Pancreas (tissue), 10 donors: Measurements from ENCODE around the gene TEX101. TPM values are rescaled to one million over a fixed set of nuclear protein-coding genes. Genes with fewer than 3 reads are reported as not detected.
A peak's percentile ranks its signal among the peaks of the same experiment; 100 is the strongest.

Source experiments
- ATAC-seq, 4 donors: fragments of 200-7000 bp; cut with Tn5 transposase; one replicate each; pipeline versions ENCODE4 v1.8.0 to v1.9.1; 2020; ENCODE audit warnings: mild to moderate bottlenecking in 4 of 4, moderate library complexity in 4 of 4
- DNase-seq, 6 donors: peaks; one replicate each; pipeline ENCODE4 v3.0.0-alpha.2; 2020
- FAIRE-seq: peaks from 2 replicates; lab custom pipeline; 2012; peaks lifted over from hg19 to GRCh38; lab: Jason Lieb, UNC
- H3K27ac ChIP-seq, 4 donors: fragments of 200-600 bp; sonication (generic); 1 replicate in 3 of 4; 2 replicates in 1 of 4; pipeline versions ENCODE4 v1.5.0 to v1.8.0; 2020
- H3K27me3 ChIP-seq, 4 donors: fragments of 200-600 bp; one replicate each; pipeline ENCODE4 v1.8.0; 2021
- H3K36me3 ChIP-seq, 3 donors: fragments of 200-600 bp; sonication (generic) in 1 of 3; one replicate each; pipeline versions ENCODE4 v1.5.0 to v1.8.0; 2020 to 2021
- H3K4me1 ChIP-seq, 3 donors: fragments of 200-600 bp; one replicate each; pipeline ENCODE4 v1.8.0; 2021
- H3K4me3 ChIP-seq, 4 donors: fragments of 200-600 bp; sonication (generic) in 2 of 4; one replicate each; pipeline versions ENCODE4 v1.5.0 to v1.8.0; 2020 to 2021
- H3K9me3 ChIP-seq, 4 donors: fragments of 200-600 bp; one replicate each; pipeline ENCODE4 v1.8.0; 2021
- WGBS, 2 donors: extraction: QIAGEN DNeasy Blood & Tissue Kit; methylation state at CpG; one replicate each; pipeline ENCODE4 v1.1.7; 2013; 5-methylcytosine and 5-hydroxymethylcytosine counted together
- intact Hi-C, 3 donors: fragments of 100-400 bp; cut with DNase I; formaldehyde crosslinking; loops; one replicate each; pipeline versions ENCODE4 v1.11.1 to v1.14.2; 2022
- polyA plus RNA-seq, 2 donors: library from polyadenylated mRNA; stranded (reverse); fragments of 200-250 nt; gene quantifications; one replicate each; pipeline ENCODE4 v1.2.3, GENCODE V29; 2013
- total RNA-seq, 6 donors: library from RNA; stranded (reverse); fragmentation: NEBNext Ultra II Directional in 4 of 6; extraction: Animal tissue kit (Norgen Biotek cat#: 25700) in 4 of 6; gene quantifications; one replicate each; pipeline versions ENCODE4 v1.2.1 to v1.2.4, GENCODE V29; 2021 to 2023
- TF ChIP-seq, protein P1 (sequence below), 4 donors: fragments of 200-600 bp; sonication (generic) in 3 of 4; IDR thresholded peaks; one replicate each; pipeline versions ENCODE4 v1.5.0 to v1.8.0; 2021; ENCODE audit warnings: antibody characterized with exemption in 4 of 4
- donor health status: healthy with polysubstance abuse.
- donor health status: DM: no; HTN: no; CAD: no; lungs with moderate emphysema.
- donor health status: DM: no; HTN: no; CAD: no.
- donor health status: control.
- donor health status: control.
- donor health status: Bipolar disorder and iron deficiency.
- donor health status: DM: yes; HTN: yes; CAD: no.
- donor health status: DM: no; HTN: no; CAD: no.
- donor health status: DM: no; HTN: no; CAD: no.
- donor health status: DM: yes; HTN: yes; CAD: no.

TEX101 gene
- total and polyA plus RNA-seq, 8 donors: not detected

DNA sequence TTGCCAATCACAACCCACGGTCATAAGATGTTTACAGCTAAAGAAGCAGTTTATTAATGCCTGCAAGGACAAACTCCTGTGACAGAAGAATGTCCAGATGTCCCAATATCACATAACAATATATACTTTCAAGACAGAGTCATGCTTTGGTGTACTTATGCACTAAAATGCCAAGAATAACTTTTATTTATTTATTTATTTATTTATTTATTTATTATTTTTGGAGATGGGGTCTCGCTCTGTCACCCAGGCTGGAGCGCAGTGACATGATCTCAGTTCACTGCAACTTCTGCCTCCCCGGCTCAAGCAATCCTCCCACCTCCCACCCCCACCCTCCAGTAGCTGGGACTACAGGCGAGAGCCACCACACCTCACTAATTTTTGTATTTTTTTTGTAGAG is 9.1 kb downstream of the TEX101 start:
- H3K36me3 ChIP-seq: no peaks in the 10 kb centered on the region
- intact Hi-C loops: no loop called here
- 88 to 92% methylated on average over 5 of the region's 5 CpGs for WGBS, 2 donors
- no peak overlapping the region for H3K4me3 ChIP-seq
- DNase-seq (no peak), ATAC-seq (no peak), FAIRE-seq (no peak)
- H3K4me1 ChIP-seq: peaks cover 16 to 20% (median 16%) of the 10 kb centered on the region in 3 donors
- H3K27me3 ChIP-seq: no peaks in the 10 kb centered on the region
- no peaks in the 10 kb centered on the region for H3K9me3 ChIP-seq
- H3K27ac ChIP-seq: no peak overlapping the region
- TF ChIP-seq, protein P1, sequence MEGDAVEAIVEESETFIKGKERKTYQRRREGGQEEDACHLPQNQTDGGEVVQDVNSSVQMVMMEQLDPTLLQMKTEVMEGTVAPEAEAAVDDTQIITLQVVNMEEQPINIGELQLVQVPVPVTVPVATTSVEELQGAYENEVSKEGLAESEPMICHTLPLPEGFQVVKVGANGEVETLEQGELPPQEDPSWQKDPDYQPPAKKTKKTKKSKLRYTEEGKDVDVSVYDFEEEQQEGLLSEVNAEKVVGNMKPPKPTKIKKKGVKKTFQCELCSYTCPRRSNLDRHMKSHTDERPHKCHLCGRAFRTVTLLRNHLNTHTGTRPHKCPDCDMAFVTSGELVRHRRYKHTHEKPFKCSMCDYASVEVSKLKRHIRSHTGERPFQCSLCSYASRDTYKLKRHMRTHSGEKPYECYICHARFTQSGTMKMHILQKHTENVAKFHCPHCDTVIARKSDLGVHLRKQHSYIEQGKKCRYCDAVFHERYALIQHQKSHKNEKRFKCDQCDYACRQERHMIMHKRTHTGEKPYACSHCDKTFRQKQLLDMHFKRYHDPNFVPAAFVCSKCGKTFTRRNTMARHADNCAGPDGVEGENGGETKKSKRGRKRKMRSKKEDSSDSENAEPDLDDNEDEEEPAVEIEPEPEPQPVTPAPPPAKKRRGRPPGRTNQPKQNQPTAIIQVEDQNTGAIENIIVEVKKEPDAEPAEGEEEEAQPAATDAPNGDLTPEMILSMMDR (IDR thresholded peaks at IDR 0.05): no peak

DNA sequence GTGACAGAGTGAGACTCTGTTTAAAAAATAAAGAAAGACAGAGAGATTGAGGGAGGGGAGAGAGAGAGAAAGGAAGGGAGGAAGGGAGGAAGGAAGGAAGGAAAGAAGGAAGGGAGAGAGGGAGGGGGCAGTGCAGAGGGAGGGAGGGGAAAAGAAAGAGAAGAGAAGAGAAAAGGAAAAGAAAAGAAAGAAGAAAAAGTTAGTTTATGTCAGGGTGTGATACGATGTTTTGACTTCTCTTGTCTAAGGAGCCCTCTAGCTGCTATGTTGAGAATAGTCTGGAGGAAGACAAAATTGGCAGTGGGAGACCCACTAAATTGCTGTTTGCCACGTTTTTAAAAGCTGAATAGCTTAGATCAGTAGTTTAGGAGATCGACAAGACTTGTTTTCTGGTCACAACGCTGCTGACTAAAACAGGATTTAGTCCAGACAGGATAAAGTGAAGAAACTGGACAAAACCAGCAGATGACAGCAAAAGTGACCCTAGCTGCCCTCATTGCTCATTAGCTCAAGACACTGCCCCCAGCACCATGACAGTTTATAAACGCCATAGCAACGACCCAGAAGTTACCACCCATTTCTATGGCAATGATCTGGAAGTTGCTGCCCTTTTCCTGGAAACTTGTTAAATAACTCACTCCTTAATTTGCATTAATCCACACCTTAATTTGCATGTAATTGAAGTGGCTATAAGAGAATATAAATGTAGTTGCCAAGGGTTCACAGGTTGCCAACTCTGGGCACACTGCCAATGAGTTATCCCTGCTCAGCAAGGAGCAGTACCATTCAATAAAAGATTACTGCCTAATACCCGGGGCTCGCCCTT is 11.1 kb downstream of the TEX101 start:
- H3K4me3 ChIP-seq: no peak overlapping the region
- intact Hi-C loops: no loop called here
- TF ChIP-seq, protein P1 (IDR thresholded peaks at IDR 0.05): peak in 1 of 4 donors; percentile 20
- peak in 5 of 6 donors; percentile 34 to 68 (median 60) for DNase-seq
- peak; percentile 67 to 80 (median 75) for ATAC-seq
- peak overlapping the region in 2 of 4 donors; percentile 6 to 65 for H3K27ac ChIP-seq
- no peaks in the 10 kb centered on the region for H3K27me3 ChIP-seq
- H3K36me3 ChIP-seq: no peaks in the 10 kb centered on the region
- WGBS, 2 donors: 4 to 7% methylated on average over 8 of the region's 8 CpGs
- H3K9me3 ChIP-seq: no peaks in the 10 kb centered on the region
- FAIRE-seq: no peak
- H3K4me1 ChIP-seq: peaks cover 16 to 20% (median 16%) of the 10 kb centered on the region in 3 donors

DNA sequence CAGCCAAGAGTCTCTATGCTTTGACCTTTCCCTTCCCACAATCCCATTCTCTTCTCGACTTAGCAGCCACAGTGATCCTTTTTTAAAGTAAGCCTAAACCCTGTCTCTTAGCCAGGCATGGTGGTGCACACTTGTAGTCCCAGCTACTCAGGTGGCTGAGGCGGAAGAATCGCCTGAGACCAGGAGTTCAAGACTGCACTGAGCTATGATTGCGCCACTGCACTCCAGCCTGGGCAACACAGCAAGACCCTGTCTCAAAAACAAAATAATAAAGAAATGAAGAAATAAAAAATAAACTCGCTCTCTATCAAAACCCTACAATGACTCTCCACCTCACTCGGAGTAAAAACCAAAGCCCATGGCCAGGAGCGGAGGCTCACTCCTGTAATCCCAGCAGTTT is 14.7 kb downstream of the TEX101 start:
- no peak overlapping the region for H3K4me3 ChIP-seq
- intact Hi-C loops: no loop called here
- DNase-seq (no peak), ATAC-seq (no peak), FAIRE-seq (no peak)
- no peaks in the 10 kb centered on the region for H3K27me3 ChIP-seq
- TF ChIP-seq, protein P1 (IDR thresholded peaks at IDR 0.05): no peak
- no peaks in the 10 kb centered on the region for H3K36me3 ChIP-seq
- peaks cover 16 to 20% (median 16%) of the 10 kb centered on the region in 3 donors for H3K4me1 ChIP-seq
- H3K27ac ChIP-seq: no peak overlapping the region
- 93 to 94% methylated on average over 7 of the region's 7 CpGs for WGBS, 2 donors
- H3K9me3 ChIP-seq: no peaks in the 10 kb centered on the region

DNA sequence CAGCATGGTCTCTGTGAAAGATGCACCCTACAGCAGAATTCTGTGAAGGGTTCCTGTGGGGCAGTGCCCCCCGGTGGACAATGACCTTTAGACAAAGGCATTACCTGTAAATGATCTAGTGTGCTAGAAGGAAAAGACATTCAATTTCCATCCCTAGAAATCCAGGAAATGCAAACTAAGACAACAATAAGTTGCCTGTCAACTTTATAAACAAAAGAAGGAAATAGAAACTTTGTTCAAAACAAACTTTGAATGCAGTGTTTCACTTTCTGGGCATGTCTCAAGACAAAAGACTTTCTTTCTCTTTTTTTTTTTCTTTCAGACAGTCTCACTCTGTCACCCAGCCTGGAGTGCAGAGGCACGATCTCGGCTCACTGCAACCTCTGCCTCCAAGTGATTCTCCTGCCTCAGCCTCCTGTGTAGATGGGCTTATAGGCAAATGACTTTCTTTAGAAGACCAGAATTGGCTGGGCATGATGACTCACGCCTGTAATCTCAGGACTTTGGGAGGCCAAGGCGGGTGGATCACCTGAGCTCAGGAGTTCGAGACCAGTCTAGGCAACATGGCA is 15.5 kb downstream of the TEX101 start:
- H3K27ac ChIP-seq: no peak overlapping the region
- no peaks in the 10 kb centered on the region for H3K36me3 ChIP-seq
- H3K9me3 ChIP-seq: no peaks in the 10 kb centered on the region
- DNase-seq: no peak
- intact Hi-C loops: no loop called here
- TF ChIP-seq, protein P1 (IDR thresholded peaks at IDR 0.05): no peak
- ATAC-seq: no peak
- WGBS, 2 donors: 74 to 77% methylated on average over 6 of the region's 6 CpGs
- no peak for FAIRE-seq
- H3K27me3 ChIP-seq: no peaks in the 10 kb centered on the region
- H3K4me3 ChIP-seq: no peak overlapping the region
- H3K4me1 ChIP-seq: peaks cover 16 to 20% (median 16%) of the 10 kb centered on the region in 3 donors
